HUES64 (cell line): ENCODE data around the gene ZNF556.

Experiments
- H3K27ac ChIP-seq: 2 replicates; pipeline ENCODE4 v1.7.0; 2013; ENCODE audit warnings: low read depth, low read length, inconsistent platforms
- H3K27me3 ChIP-seq: 2 replicates; pipeline ENCODE4 v1.6.1; 2013; ENCODE audit warnings: mild to moderate bottlenecking, low read length; ENCODE audit not compliant: insufficient read depth
- H3K36me3 ChIP-seq: 2 replicates; pipeline ENCODE4 v1.6.1; 2013; ENCODE audit warnings: mild to moderate bottlenecking, low read length; ENCODE audit not compliant: insufficient read depth
- H3K4me1 ChIP-seq: 2 replicates; pipeline ENCODE4 v1.6.1; 2013; ENCODE audit warnings: mild to moderate bottlenecking, low read length, moderate library complexity; ENCODE audit not compliant: insufficient read depth
- H3K4me3 ChIP-seq: 2 replicates; pipeline ENCODE4 v1.5.1; 2013; ENCODE audit warnings: mild to moderate bottlenecking, low read length, moderate library complexity
- H3K9ac ChIP-seq: 2 replicates; pipeline ENCODE4 v1.6.1; 2013; ENCODE audit warnings: mild to moderate bottlenecking, low read depth, low read length
- H3K9me3 ChIP-seq: 2 replicates; pipeline ENCODE4 v1.6.1; 2013; ENCODE audit warnings: low read depth, low read length; ENCODE audit not compliant: insufficient read depth
- WGBS: fragments of 150-250, 120-280 bp; methylation state at CpG from one replicate; pipeline ENCODE4 v1.1.7; 2013; ENCODE audit warnings: missing lambda C conversion rate; 5-methylcytosine and 5-hydroxymethylcytosine counted together

ZNF556 gene

DNA sequence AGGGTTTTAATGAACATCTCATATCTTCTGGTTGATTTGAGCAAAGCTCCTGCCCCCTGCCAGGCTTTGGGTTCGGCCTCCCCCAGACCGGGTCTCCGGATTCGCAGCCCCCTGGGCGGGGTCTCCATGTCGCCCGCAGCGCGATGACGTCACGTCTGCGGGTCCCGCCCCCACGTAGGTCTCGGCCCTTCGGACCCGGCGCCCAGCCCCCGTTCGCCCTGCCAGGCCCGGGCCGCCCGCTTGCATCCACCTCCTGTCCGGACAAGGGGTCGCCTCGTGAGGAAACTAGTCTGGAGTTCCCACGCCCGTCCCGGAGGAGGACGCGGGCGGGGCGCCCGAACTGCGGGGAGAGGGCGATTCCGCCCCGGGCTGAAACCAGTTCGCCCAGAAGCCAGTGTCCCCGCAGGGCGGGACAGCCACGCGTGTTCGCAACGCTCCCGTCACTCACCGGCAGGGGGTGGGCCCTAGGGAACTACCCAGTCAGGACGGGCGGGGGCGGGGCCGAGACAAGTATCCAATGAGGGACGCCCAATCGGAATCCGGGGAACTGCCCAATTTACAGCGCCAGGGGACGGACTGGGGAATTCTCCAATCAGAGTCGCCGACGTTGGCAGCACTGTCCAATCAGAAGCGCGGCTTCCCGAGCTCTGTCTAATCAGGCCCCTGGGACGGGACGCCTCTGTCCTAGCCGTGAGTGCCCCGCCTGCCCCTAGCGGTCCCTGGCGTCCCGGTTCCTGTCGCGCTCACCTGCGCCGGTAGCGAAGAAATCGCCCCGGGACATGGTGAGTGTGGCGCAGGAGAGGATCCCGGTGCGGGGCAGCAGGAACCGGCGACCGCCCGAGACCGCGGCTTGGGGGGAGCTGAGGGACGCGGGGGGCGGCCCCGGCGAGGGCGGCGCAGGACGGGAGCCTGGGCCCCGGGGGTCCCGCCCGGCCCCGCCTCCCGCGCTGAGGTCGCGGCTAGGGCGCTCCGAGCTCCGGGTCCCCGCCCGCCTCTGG, 26.0 kb upstream of the ZNF556 start, which contains the start of gene ZNF555:
ZNF555 (plus strand) TSS at position 682 of the 998 bp plus-strand sequence; CDS start at position 780, 98 bp downstream.
- peak within 1 kb of the TSS; percentile 94 for H3K27ac ChIP-seq
- H3K4me1 ChIP-seq, result no peaks in the 10 kb centered on the region
- peak within 1 kb of the TSS; percentile 81 for H3K9ac ChIP-seq
- H3K36me3 ChIP-seq, result 0 out of 2 replicates have a peak, but pooled peaks cover 8% of the 10 kb centered on the region
- H3K27me3 ChIP-seq, result peaks cover 8% of the 10 kb centered on the region
- H3K9me3 ChIP-seq, result peaks cover 11% of the 10 kb centered on the region
- under 1% methylated on average over 106 of the region's 106 CpGs for WGBS
- H3K4me3 ChIP-seq, result peak within 1 kb of the TSS; percentile 76

DNA sequence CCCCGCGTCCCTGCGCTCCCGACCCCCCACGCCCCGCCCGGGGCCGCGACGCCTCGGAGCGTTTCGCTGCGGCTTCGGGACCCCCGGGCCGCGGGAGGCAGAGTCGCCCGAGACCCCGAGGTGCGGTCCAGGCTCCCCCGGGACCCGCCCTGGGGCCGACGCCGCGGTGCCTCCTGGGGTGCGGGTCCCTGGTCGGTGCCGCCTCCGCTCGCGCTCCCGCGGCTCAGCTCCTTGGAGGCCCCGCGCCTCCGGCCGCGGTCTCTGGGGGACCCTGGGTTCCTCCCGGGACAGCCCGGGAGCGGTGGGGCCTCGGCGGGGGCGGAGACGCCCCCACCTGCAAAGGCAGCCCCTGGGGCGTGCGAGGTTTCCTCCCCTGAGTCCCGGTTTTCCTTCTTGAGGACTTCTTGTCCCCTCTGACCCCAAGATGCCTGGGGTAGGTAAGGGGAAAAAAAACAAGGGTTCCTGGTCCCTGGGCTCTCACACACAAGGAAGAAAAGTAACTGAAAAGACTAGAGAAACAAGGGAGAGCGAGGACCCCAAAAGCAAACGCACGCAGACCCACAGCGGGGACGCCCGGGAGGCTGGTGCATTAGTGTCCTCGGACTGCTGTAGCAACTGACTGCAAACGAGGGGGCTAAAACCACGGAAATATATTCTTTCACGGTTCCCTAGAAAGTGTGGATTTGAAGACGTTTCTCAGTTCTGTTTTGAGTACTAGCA, 25.1 kb upstream of the ZNF556 start:
- H3K27ac ChIP-seq, result no peak overlapping the region

DNA sequence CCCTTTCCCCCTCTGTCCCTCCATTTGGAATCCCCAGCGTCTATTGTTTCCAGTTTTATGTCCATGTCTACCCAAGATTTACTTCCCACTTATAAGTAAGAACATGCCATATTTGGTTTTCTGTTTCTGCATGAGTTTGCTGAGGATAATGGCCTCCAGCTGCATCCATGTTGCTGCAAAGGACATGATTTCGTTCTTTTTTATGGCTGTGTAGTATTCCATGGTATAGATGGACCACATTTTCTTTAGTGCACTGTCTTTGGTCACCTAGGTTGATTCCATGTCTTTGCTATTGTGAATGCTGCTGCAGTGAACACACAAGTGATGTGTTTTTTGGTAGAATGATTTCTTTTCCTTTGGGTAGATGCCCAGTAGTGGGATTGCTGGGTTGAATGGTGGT, 22.0 kb upstream of the ZNF556 start:
- no peak overlapping the region for H3K4me3 ChIP-seq
- peaks cover 8% of the 10 kb centered on the region for H3K27me3 ChIP-seq
- no peak overlapping the region for H3K9ac ChIP-seq
- WGBS, result 91% methylated on average over 2 of the region's 2 CpGs
- no peak overlapping the region for H3K27ac ChIP-seq
- H3K4me1 ChIP-seq, result no peaks in the 10 kb centered on the region
- H3K9me3 ChIP-seq, result peaks cover 23% of the 10 kb centered on the region
- H3K36me3 ChIP-seq, result peaks cover 10% of the 10 kb centered on the region

More for the DNA sequence above, 25.1 kb upstream of the ZNF556 start:
- Histone ChIP-seq H3K9ac (peak overlapping the region; percentile 69), H3K9me3 (peaks cover 7% of the 10 kb centered on the region; the same call in 1 of the 2 replicates), H3K27me3 (peaks cover 8% of the 10 kb centered on the region), H3K4me1 (no peaks in the 10 kb centered on the region), H3K36me3 (0 out of 2 replicates have a peak, but pooled peaks cover 8% of the 10 kb centered on the region), H3K4me3 (peak overlapping the region; percentile 76)
- 8% methylated on average over 62 of the region's 62 CpGs for WGBS

DNA sequence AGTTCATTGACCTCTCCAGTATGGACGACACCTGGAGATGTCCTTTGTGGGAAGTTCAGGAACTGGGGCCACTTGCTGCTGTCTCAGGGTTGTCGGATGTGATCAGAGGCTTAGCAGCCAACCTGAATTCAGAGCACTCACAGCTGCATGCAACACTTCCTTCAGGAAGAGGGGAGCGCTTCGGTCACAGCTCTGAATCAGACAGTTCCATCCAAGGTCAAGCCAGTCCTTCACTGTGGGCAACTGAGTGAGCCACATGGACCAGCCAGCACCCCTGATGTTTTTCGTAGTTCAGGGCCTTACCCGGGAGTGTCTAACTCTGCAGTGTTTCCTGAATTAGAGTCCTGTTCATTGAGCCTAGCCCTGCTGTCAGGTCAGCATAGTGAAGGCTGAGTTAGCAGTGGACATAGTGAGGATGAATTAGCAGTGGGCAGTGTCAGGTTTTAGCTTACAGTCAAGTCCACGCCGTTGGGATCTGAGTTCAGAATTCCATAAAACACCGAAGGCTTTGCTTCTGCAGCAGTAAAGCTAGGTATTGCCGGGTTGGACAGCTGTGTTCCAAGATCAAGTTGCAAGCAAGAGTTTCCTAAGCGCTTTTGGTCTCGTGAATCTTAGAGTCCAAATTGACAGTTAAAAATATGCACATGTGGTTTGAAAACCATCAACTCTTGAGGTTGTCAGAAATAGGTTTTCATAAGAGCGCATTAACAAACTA, 20.8 kb upstream of the ZNF556 start:
- WGBS, result 95% methylated on average over 13 of the region's 13 CpGs
- H3K9ac ChIP-seq, result no peak overlapping the region
- H3K4me3 ChIP-seq, result no peak overlapping the region
- H3K9me3 ChIP-seq, result peaks cover 34% of the 10 kb centered on the region
- no peak overlapping the region for H3K27ac ChIP-seq
- peaks cover 21% of the 10 kb centered on the region for H3K36me3 ChIP-seq
- no peaks in the 10 kb centered on the region for H3K4me1 ChIP-seq
- peaks cover 8% of the 10 kb centered on the region for H3K27me3 ChIP-seq

DNA sequence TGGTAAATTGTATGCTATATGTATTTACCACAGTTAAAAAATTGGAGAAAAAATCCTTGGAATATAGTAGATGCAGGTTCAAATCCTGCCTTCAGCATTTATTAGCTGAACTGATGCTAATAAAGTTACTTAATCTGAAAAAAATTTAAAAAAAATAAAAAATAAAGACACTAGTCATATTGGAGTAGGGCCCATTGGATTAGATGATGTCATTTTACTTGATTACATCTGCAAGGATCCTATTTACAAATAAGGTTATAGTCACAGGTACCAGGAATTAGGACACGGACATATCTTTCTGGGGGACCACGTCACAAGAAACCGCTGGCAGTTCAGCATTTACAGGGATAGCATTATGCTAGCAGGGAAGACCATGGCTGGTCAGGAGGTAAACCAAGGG, 19.6 kb upstream of the ZNF556 start:
- Histone ChIP-seq H3K4me3 (no peak overlapping the region), H3K36me3 (peaks cover 33% of the 10 kb centered on the region), H3K27ac (no peak overlapping the region), H3K9me3 (peaks cover 46% of the 10 kb centered on the region), H3K27me3 (peaks cover under 1% of the 10 kb centered on the region), H3K9ac (no peak overlapping the region), H3K4me1 (no peaks in the 10 kb centered on the region)
- WGBS, result 98% methylated on average over 3 of the region's 3 CpGs

DNA sequence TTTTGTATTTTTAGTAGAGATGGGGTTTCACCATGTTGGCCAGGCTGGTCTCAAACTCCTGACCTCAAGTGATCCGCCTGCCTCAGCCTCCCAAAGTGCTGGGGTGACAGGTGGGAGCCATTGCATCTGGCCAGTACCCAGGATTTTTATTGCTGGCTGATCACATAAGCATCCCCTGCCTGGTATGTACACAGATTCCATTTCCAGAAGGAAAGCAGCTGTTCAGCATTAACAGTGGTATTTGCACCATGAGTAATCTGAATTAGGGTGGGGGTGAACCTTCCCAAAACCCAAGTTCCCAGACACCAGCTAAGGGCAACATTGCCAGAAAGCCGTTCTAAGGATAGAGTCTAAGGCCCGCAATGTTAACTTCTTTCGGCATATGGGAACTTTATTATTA, 18.5 kb upstream of the ZNF556 start:
- H3K4me1 ChIP-seq, result no peaks in the 10 kb centered on the region
- no peak overlapping the region for H3K9ac ChIP-seq
- H3K9me3 ChIP-seq, result peaks cover 57% of the 10 kb centered on the region
- no peaks in the 10 kb centered on the region for H3K27me3 ChIP-seq
- WGBS, result over 99% methylated on average over 4 of the region's 4 CpGs
- peaks cover 44% of the 10 kb centered on the region for H3K36me3 ChIP-seq
- no peak overlapping the region for H3K27ac ChIP-seq
- H3K4me3 ChIP-seq, result no peak overlapping the region

DNA sequence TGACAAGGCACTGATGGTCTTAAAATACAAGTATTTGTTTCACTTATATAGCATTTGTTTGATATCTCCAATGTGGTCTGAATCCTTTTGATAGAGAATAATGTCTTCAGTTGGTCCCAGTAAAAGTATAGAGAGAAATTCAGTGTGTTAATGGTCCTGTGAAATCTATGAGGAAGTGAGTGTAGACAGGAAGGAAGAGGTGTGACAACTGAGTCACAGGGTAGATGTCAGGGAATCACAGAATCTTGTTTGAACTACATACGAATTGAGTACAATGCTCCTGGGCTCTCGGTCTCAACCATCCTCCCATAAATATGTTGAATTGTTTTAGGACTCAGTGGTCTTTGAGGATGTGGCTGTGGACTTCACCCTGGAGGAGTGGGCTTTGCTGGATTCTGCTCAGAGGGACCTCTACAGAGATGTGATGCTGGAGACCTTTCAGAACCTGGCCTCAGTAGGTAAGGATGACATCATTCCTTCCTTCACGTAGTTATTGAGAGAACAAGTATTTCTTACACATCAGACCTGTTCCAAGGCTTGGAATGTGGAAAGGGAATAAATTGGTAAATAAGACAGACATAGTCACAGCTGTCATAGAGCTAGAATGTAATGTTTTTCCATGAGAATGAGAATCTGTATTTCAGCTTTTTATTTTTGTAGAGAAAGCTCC, 16.7 kb upstream of the ZNF556 start:
- peaks cover 75% of the 10 kb centered on the region for H3K9me3 ChIP-seq
- H3K4me1 ChIP-seq, result no peaks in the 10 kb centered on the region
- H3K36me3 ChIP-seq, result peaks cover 53% of the 10 kb centered on the region
- no peak overlapping the region for H3K27ac ChIP-seq
- no peaks in the 10 kb centered on the region for H3K27me3 ChIP-seq
- WGBS, result 89% methylated on average over 2 of the region's 3 CpGs
- no peak overlapping the region for H3K4me3 ChIP-seq
- H3K9ac ChIP-seq, result no peak overlapping the region

DNA sequence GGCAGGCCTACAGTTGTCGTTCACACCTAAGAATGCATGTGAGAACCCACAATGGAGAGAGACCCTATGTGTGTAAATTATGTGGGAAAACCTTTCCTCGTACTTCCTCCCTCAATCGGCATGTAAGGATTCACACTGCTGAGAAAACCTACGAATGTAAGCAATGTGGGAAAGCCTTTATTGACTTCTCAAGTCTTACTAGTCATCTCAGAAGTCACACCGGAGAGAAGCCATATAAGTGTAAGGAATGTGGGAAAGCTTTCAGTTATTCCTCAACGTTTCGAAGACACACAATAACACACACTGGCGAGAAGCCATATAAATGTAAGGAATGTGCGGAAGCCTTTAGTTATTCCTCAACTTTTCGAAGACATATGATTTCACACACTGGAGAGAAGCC, 14.5 kb upstream of the ZNF556 start:
- WGBS, result 97% methylated on average over 8 of the region's 10 CpGs
- Histone ChIP-seq H3K9ac (no peak overlapping the region), H3K4me3 (0 out of 2 replicates have a peak overlapping the region, but pooled peaks have one; percentile 11), H3K27ac (no peak overlapping the region), H3K4me1 (no peaks in the 10 kb centered on the region), H3K27me3 (no peaks in the 10 kb centered on the region), H3K36me3 (peaks cover 50% of the 10 kb centered on the region), H3K9me3 (peaks cover 87% of the 10 kb centered on the region)

DNA sequence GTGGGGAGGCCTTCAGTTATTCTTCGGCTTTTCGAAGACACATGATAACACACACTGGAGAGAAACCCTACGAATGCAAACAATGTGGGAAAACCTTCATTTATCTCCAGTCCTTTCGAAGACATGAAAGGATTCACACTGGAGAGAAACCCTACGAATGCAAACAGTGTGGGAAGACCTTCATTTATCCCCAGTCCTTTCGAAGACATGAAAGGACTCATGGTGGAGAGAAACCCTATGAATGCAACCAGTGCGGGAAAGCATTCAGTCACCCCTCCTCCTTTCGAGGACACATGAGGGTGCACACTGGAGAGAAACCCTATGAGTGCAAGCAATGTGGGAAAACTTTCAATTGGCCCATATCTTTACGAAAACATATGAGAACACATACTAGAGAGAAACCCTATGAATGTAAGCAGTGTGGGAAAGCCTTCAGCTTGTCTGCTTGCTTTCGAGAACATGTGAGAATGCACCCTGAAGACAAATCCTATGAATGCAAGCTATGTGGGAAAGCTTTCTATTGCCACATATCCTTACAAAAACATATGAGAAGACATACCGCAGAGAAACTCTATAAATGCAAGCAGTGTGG, 14.0 kb upstream of the ZNF556 start:
- WGBS, result 96% methylated on average over 11 of the region's 11 CpGs
- Histone ChIP-seq H3K4me3 (peak overlapping the region; percentile 22), H3K27me3 (no peaks in the 10 kb centered on the region), H3K27ac (no peak overlapping the region), H3K36me3 (peaks cover 50% of the 10 kb centered on the region), H3K4me1 (no peaks in the 10 kb centered on the region), H3K9ac (no peak overlapping the region), H3K9me3 (peaks cover 91% of the 10 kb centered on the region)

DNA sequence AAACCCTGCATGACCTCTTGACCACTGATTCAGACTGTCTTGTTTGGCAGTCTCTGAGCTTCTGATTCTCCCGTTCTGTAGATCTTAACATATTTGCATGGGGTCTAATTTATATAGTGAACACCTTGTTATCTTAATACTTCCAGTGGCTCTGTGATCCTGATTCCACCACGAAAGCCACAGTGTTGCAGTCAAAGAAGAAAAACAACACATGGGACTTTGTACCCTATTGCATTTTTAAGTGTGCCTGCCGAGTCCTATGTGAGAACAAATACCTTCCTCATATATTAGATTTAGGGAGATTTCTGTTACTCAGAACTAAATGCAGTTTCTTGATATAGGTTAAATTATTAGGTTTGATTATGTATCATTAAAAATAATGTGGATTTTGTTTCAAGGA, 12.3 kb upstream of the ZNF556 start:
- WGBS, result 92% methylated on average over 1 of the region's 3 CpGs
- H3K36me3 ChIP-seq, result peaks cover 50% of the 10 kb centered on the region

More for the DNA sequence above, 12.3 kb upstream of the ZNF556 start:
- H3K4me3 ChIP-seq, result no peak overlapping the region
- no peak overlapping the region for H3K27ac ChIP-seq
- peaks cover 94% of the 10 kb centered on the region for H3K9me3 ChIP-seq
- no peaks in the 10 kb centered on the region for H3K27me3 ChIP-seq
- H3K4me1 ChIP-seq, result no peaks in the 10 kb centered on the region
- H3K9ac ChIP-seq, result no peak overlapping the region
